Measurements from ENCODE around the gene PIP4K2A.

PIP4K2A gene

DNA sequence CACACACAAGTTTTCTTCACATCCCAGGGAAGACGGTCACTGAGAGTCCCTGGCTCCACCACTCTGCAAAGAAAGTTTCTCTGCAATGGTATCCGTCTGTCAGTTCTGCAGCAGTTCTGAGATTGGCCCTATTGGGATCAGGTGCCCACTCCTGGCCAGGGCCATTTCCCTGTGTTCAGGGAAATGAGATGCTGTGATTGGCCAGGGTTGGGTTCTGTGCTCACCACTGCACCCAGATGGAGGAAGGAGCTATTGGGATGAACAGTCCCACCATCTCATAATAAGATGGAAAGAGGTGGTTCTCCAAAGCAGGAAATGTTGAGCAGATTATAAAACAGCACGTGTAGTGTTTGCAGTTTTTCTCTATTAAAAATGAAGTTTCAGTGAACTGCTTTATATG lies 13.3 kb upstream of the PIP4K2A start:
- TF ChIP-seq ZNF274 (IDR thresholded peaks at IDR 0.05; ENCODE audit: low read depth, low read length), result no peak
- TF ChIP-seq YY1 (IDR thresholded peaks at IDR 0.05; ENCODE audit: insufficient read depth, insufficient read length), result no peak
- TF ChIP-seq SUZ12 (IDR thresholded peaks at IDR 0.05; ENCODE audit: extremely low read depth, insufficient read depth, insufficient read length), result no peak

DNA sequence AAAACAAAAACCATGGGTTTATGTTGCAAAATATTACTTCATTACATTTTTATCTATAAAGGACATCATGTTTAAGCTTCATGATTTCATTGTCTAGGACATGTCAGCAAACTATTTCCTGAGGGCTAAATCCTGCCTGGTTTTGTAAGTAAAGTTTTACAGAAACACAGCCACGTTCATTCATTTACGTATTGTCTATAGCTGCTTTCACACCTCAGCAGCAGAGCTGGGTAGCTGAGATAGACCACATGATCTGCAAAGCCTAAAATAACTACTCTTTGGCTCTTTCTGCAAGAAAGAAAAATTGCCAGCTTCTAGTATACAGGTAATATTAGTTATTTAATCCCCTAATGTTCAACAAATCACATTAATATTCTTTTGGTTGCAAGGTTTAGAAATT lies 12.7 kb upstream of the PIP4K2A start:
- TF ChIP-seq SUZ12 (IDR thresholded peaks at IDR 0.05; ENCODE audit: extremely low read depth, insufficient read depth, insufficient read length) (no peak), YY1 (IDR thresholded peaks at IDR 0.05; ENCODE audit: insufficient read depth, insufficient read length) (no peak)
- H3K9ac ChIP-seq (ENCODE audit: insufficient read length, low read depth), result no peak overlapping the region
- no peaks in the 10 kb centered on the region for H3K9me3 ChIP-seq (ENCODE audit: insufficient read depth, low read length)
- no peak overlapping the region for H3K4me3 ChIP-seq (ENCODE audit: insufficient read length, low read depth)
- H3K27me3 ChIP-seq (ENCODE audit: insufficient read depth, insufficient read length), result no peaks in the 10 kb centered on the region
- no peaks in the 10 kb centered on the region for H3K4me1 ChIP-seq (ENCODE audit: insufficient read depth, insufficient read length)
- no peaks in the 10 kb centered on the region for H3K36me3 ChIP-seq (ENCODE audit: insufficient read depth, insufficient read length, low read length)
- no peak for DNase-seq (ENCODE audit: low read depth, low spot score)

More for the DNA sequence above, 13.3 kb upstream of the PIP4K2A start:
- DNase-seq (ENCODE audit: low read depth, low spot score), result no peak
- no peak overlapping the region for H3K9ac ChIP-seq (ENCODE audit: insufficient read length, low read depth)
- no peaks in the 10 kb centered on the region for H3K9me3 ChIP-seq (ENCODE audit: insufficient read depth, low read length)
- no peaks in the 10 kb centered on the region for H3K4me1 ChIP-seq (ENCODE audit: insufficient read depth, insufficient read length)
- no peak overlapping the region for H3K4me3 ChIP-seq (ENCODE audit: insufficient read length, low read depth)
- no peaks in the 10 kb centered on the region for H3K36me3 ChIP-seq (ENCODE audit: insufficient read depth, insufficient read length, low read length)
- no peaks in the 10 kb centered on the region for H3K27me3 ChIP-seq (ENCODE audit: insufficient read depth, insufficient read length)

DNA sequence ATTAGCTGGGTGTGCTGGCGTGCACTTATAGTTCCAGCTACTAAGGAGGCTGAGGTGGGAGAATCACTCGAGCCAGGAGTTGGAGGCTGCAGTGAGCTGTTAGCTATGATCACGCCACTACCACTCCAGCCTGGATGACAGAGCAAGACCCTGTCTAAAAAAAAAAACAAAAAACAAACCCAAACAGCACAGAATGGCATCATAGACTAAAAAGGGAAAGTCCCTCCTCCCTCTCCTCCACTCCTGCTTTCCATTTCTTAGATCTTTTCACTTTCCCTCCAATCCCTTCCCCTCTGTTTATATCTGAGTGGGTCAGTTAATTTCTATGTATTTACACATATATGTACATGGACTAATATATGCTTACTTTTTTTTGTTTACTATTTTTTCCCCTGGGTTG lies 10.4 kb upstream of the PIP4K2A start:
- no peak for DNase-seq (ENCODE audit: low read depth, low spot score)
- Histone ChIP-seq H3K36me3 (ENCODE audit: insufficient read depth, insufficient read length, low read length) (no peaks in the 10 kb centered on the region), H3K4me1 (ENCODE audit: insufficient read depth, insufficient read length) (no peaks in the 10 kb centered on the region), H3K9me3 (ENCODE audit: insufficient read depth, low read length) (no peaks in the 10 kb centered on the region), H3K9ac (ENCODE audit: insufficient read length, low read depth) (no peak overlapping the region), H3K4me3 (ENCODE audit: insufficient read length, low read depth) (no peak overlapping the region), H3K27me3 (ENCODE audit: insufficient read depth, insufficient read length) (no peaks in the 10 kb centered on the region)
- TF ChIP-seq SUZ12 (IDR thresholded peaks at IDR 0.05; ENCODE audit: extremely low read depth, insufficient read depth, insufficient read length) (no peak), ZNF274 (IDR thresholded peaks at IDR 0.05; ENCODE audit: low read depth, low read length) (no peak), YY1 (IDR thresholded peaks at IDR 0.05; ENCODE audit: insufficient read depth, insufficient read length) (no peak)

DNA sequence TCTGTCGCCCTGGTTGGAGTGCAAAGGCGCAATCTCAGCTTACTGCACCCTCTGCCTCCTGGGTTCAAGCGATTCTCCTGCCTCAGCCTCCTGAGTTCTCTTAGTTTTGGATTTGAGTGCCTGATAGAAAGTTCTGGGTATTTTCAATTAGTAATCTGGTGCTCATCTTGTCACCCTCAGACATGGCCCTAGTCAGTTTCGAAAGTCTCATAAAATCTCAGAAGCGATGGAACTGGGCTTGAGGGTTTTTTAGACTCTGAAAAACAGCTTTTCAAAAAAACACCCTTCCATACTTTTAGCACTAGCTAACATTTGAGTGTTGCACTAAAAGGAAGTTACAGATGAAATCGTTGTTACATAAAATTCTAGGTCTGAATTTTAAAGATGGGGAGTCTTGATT lies 9.4 kb upstream of the PIP4K2A start:
- Histone ChIP-seq H3K9ac (ENCODE audit: insufficient read length, low read depth) (no peak overlapping the region), H3K4me1 (ENCODE audit: insufficient read depth, insufficient read length) (no peaks in the 10 kb centered on the region), H3K4me3 (ENCODE audit: insufficient read length, low read depth) (no peak overlapping the region), H3K9me3 (ENCODE audit: insufficient read depth, low read length) (no peaks in the 10 kb centered on the region), H3K27me3 (ENCODE audit: insufficient read depth, insufficient read length) (no peaks in the 10 kb centered on the region), H3K36me3 (ENCODE audit: insufficient read depth, insufficient read length, low read length) (no peaks in the 10 kb centered on the region)
- DNase-seq (ENCODE audit: low read depth, low spot score), result no peak
- TF ChIP-seq ZNF274 (IDR thresholded peaks at IDR 0.05; ENCODE audit: low read depth, low read length) (no peak), SUZ12 (IDR thresholded peaks at IDR 0.05; ENCODE audit: extremely low read depth, insufficient read depth, insufficient read length) (no peak), YY1 (IDR thresholded peaks at IDR 0.05; ENCODE audit: insufficient read depth, insufficient read length) (no peak)

DNA sequence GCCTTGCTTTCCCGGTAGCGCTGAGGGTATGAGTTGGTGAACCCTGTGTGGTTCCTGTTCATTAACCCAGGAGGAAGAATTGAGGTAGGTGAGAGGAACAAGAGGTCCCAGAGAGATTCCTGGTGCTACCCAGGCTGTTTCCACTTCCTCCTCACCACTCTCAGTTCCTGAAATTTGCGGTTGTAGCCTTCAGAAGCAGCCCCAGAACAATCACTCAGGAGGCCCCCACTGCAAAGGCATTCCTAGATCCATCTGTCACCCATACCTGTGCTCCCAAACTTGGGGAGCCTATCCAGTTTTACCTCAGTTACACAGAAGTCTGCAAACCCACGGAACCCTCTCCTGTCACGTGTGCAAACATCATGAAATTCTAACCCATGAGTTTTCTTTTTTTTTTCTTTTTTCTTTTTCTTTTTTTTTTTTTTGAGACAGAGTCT lies 9.0 kb upstream of the PIP4K2A start:
- Histone ChIP-seq H3K4me1 (ENCODE audit: insufficient read depth, insufficient read length) (no peaks in the 10 kb centered on the region), H3K27me3 (ENCODE audit: insufficient read depth, insufficient read length) (no peaks in the 10 kb centered on the region), H3K4me3 (ENCODE audit: insufficient read length, low read depth) (no peak overlapping the region), H3K9ac (ENCODE audit: insufficient read length, low read depth) (no peak overlapping the region), H3K9me3 (ENCODE audit: insufficient read depth, low read length) (no peaks in the 10 kb centered on the region), H3K36me3 (ENCODE audit: insufficient read depth, insufficient read length, low read length) (no peaks in the 10 kb centered on the region)
- TF ChIP-seq YY1 (IDR thresholded peaks at IDR 0.05; ENCODE audit: insufficient read depth, insufficient read length), result no peak
- TF ChIP-seq ZNF274 (IDR thresholded peaks at IDR 0.05; ENCODE audit: low read depth, low read length), result no peak
- no peak for TF ChIP-seq SUZ12 (IDR thresholded peaks at IDR 0.05; ENCODE audit: extremely low read depth, insufficient read depth, insufficient read length)
- no peak for DNase-seq (ENCODE audit: low read depth, low spot score)

DNA sequence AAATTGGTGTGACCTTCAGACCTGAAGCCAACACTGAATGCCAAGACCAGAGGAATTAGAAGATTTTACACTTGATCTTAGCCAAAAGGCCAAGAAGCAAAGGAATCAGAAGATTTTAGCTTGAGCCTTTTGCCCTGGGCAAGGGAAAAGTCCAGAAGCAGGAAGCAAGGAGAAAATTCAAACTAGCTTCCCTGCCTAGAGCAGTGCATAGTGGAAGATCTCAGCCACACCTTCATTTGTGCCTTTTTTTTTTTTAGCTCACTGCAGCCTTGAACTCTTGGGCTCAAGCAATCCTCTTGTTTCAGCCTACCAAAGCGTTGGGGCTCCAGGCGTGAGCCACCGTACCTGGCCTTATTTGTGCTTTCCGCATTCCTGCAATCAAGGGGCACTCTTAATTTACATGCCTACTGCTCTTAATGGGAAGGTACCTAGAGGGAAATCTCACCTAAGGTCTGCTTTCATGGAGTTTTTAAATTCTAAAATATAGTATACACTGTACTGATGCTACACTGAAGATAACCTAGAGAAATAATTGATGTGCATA lies 8.3 kb upstream of the PIP4K2A start:
- TF ChIP-seq YY1 (IDR thresholded peaks at IDR 0.05; ENCODE audit: insufficient read depth, insufficient read length) (no peak), ZNF274 (IDR thresholded peaks at IDR 0.05; ENCODE audit: low read depth, low read length) (no peak), SUZ12 (IDR thresholded peaks at IDR 0.05; ENCODE audit: extremely low read depth, insufficient read depth, insufficient read length) (no peak)

DNA sequence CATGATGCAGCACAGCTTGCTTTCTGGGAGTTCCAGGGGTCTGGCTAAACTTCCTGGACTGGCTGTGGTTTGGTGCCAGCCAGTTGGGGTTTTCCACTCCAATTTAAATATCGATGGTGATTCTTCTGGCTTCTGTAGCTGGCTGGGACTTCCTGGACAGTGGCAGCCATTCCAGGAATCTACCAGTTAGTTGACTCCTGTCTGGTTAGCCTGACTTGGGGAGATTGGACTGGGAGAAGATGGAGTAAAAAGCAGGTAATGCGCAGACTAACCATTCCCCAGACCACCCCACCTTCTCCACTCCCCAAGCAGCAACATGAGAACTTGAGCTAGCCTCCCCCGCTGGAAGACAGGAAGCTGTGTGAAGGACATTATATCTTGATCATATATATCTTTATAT lies 6.3 kb upstream of the PIP4K2A start:
- peaks cover 2% of the 10 kb centered on the region for H3K27me3 ChIP-seq (ENCODE audit: insufficient read depth, insufficient read length)
- H3K36me3 ChIP-seq (ENCODE audit: insufficient read depth, insufficient read length, low read length), result no peaks in the 10 kb centered on the region
- no peaks in the 10 kb centered on the region for H3K4me1 ChIP-seq (ENCODE audit: insufficient read depth, insufficient read length)
- no peak overlapping the region for H3K9ac ChIP-seq (ENCODE audit: insufficient read length, low read depth)
- no peak for DNase-seq (ENCODE audit: low read depth, low spot score)
- no peak overlapping the region for H3K4me3 ChIP-seq (ENCODE audit: insufficient read length, low read depth)
- TF ChIP-seq YY1 (IDR thresholded peaks at IDR 0.05; ENCODE audit: insufficient read depth, insufficient read length) (no peak), SUZ12 (IDR thresholded peaks at IDR 0.05; ENCODE audit: extremely low read depth, insufficient read depth, insufficient read length) (no peak), ZNF274 (IDR thresholded peaks at IDR 0.05; ENCODE audit: low read depth, low read length) (no peak)
- no peaks in the 10 kb centered on the region for H3K9me3 ChIP-seq (ENCODE audit: insufficient read depth, low read length)

More for the DNA sequence above, 8.3 kb upstream of the PIP4K2A start:
- Histone ChIP-seq H3K9me3 (ENCODE audit: insufficient read depth, low read length) (no peaks in the 10 kb centered on the region), H3K27me3 (ENCODE audit: insufficient read depth, insufficient read length) (no peaks in the 10 kb centered on the region), H3K9ac (ENCODE audit: insufficient read length, low read depth) (no peak overlapping the region), H3K36me3 (ENCODE audit: insufficient read depth, insufficient read length, low read length) (no peaks in the 10 kb centered on the region), H3K4me1 (ENCODE audit: insufficient read depth, insufficient read length) (no peaks in the 10 kb centered on the region), H3K4me3 (ENCODE audit: insufficient read length, low read depth) (no peak overlapping the region)
- DNase-seq (ENCODE audit: low read depth, low spot score), result no peak
